GM18519 (cell line): ENCODE results near the gene ITPRIPL2.

Experiments used
- ATAC-seq: cut with Tn5 transposase; IDR thresholded peaks from one replicate; pipeline ENCODE4 v1.9.1; 2021; ENCODE audit warnings: mild to moderate bottlenecking, moderate library complexity; ENCODE audit not compliant: unreplicated experiment, low FRiP score

ITPRIPL2 gene

DNA sequence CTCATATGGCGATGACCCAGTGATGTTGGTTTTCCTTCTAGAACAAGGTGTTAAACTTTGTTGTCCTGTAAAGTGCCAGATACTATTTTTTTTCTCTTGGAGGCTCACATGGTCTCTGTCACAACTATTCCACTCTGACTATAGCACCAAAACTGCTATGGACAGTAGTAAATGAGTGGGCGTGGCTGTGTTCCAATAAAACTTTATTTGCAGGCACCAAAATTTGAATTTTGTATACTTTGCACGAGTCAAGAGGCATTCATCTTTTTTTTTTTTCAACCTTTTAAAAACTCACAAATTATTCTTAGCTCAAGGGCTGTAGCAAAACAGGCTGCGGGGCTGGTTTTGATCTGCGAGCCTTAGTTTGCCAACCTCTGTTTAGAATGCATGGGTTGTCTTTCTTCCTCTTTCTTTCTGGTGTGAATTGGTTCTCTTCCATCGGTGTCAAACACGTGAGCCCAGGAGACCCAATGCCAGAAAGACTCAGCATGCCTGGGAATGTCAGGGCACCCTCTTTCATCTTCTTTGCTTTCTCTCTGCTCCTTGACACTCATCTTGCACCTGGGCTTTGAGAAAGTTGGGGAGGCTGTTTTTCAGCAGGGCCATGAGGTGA, 56.4 kb downstream of the ITPRIPL2 start:
- no peak for ATAC-seq
